ENCODE data around the gene AMIGO1.

Gene AMIGO1

GRCh38 chr1:109508873-109509175 lies 703 bp downstream of the AMIGO1 start:
- TF ChIP-seq CTCF (conservative IDR thresholded peaks at IDR 0.05; ENCODE audit: low read depth, low read length) = no peak
- H3K36me3 ChIP-seq (ENCODE audit: insufficient read depth) = no peaks in the 10 kb centered on the region
- H4K20me1 ChIP-seq (ENCODE audit: insufficient read depth) = no peaks in the 10 kb centered on the region
- peak overlapping the region; percentile 30 for H3K4me2 ChIP-seq
- H3K79me2 ChIP-seq (ENCODE audit: insufficient read depth, low read depth) = no peaks in the 10 kb centered on the region
- H2AFZ ChIP-seq (ENCODE audit: low read depth) = peak overlapping the region; percentile 98; the same call in 1 of the 2 replicates
- peaks cover 7% of the 10 kb centered on the region for H3K4me1 ChIP-seq (ENCODE audit: low read depth, poor library complexity, severe bottlenecking)
- H3K4me3 ChIP-seq (IDR thresholded peaks at IDR 0.05; ENCODE audit: insufficient read depth, low read depth, low read length) = no peak overlapping the region
- H3K27ac ChIP-seq = no peak overlapping the region
- no peak overlapping the region; the same call in 1 of the 2 replicates for H3K9ac ChIP-seq
- H3K27me3 ChIP-seq (ENCODE audit: insufficient read depth, low read depth) = no peaks in the 10 kb centered on the region; the same call in 1 of the 2 replicates

GRCh38 chr1:109508001-109508872 lies 1.3 kb downstream of the AMIGO1 start:
- Histone ChIP-seq H2AFZ (ENCODE audit: low read depth) (no peak overlapping the region), H3K4me3 (IDR thresholded peaks at IDR 0.05; ENCODE audit: insufficient read depth, low read depth, low read length) (no peak overlapping the region), H3K27me3 (ENCODE audit: insufficient read depth, low read depth) (no peaks in the 10 kb centered on the region; the same call in 1 of the 2 replicates), H3K4me2 (no peak overlapping the region), H4K20me1 (ENCODE audit: insufficient read depth) (no peaks in the 10 kb centered on the region), H3K79me2 (ENCODE audit: insufficient read depth, low read depth) (no peaks in the 10 kb centered on the region), H3K4me1 (ENCODE audit: low read depth, poor library complexity, severe bottlenecking) (peaks cover 7% of the 10 kb centered on the region), H3K9ac (no peak overlapping the region), H3K27ac (no peak overlapping the region), H3K36me3 (ENCODE audit: insufficient read depth) (no peaks in the 10 kb centered on the region)
- TF ChIP-seq CTCF (conservative IDR thresholded peaks at IDR 0.05; ENCODE audit: low read depth, low read length) = no peak

GRCh38 chr1:109504974-109505373 lies 4.6 kb downstream of the AMIGO1 start:
- Histone ChIP-seq H2AFZ (ENCODE audit: low read depth) (no peak overlapping the region), H3K27me3 (ENCODE audit: insufficient read depth, low read depth) (no peaks in the 10 kb centered on the region; the same call in 1 of the 2 replicates), H3K9ac (no peak overlapping the region), H3K4me1 (ENCODE audit: low read depth, poor library complexity, severe bottlenecking) (peaks cover 2% of the 10 kb centered on the region), H3K4me2 (no peak overlapping the region), H3K36me3 (ENCODE audit: insufficient read depth) (no peaks in the 10 kb centered on the region), H3K79me2 (ENCODE audit: insufficient read depth, low read depth) (no peaks in the 10 kb centered on the region), H4K20me1 (ENCODE audit: insufficient read depth) (no peaks in the 10 kb centered on the region), H3K4me3 (IDR thresholded peaks at IDR 0.05; ENCODE audit: insufficient read depth, low read depth, low read length) (no peak overlapping the region), H3K27ac (no peak overlapping the region)
- TF ChIP-seq CTCF (conservative IDR thresholded peaks at IDR 0.05; ENCODE audit: low read depth, low read length) = no peak

GRCh38 chr1:109503935-109504334 lies 5.6 kb downstream of the AMIGO1 start:
- H3K4me2 ChIP-seq = no peak overlapping the region
- no peak overlapping the region for H2AFZ ChIP-seq (ENCODE audit: low read depth)
- no peaks in the 10 kb centered on the region for H3K4me1 ChIP-seq (ENCODE audit: low read depth, poor library complexity, severe bottlenecking)
- no peaks in the 10 kb centered on the region; the same call in 1 of the 2 replicates for H3K27me3 ChIP-seq (ENCODE audit: insufficient read depth, low read depth)
- no peak overlapping the region for H3K27ac ChIP-seq
- no peaks in the 10 kb centered on the region for H3K36me3 ChIP-seq (ENCODE audit: insufficient read depth)
- no peak for TF ChIP-seq CTCF (conservative IDR thresholded peaks at IDR 0.05; ENCODE audit: low read depth, low read length)
- no peak overlapping the region for H3K9ac ChIP-seq
- H4K20me1 ChIP-seq (ENCODE audit: insufficient read depth) = no peaks in the 10 kb centered on the region
- H3K4me3 ChIP-seq (IDR thresholded peaks at IDR 0.05; ENCODE audit: insufficient read depth, low read depth, low read length) = no peak overlapping the region
- no peaks in the 10 kb centered on the region for H3K79me2 ChIP-seq (ENCODE audit: insufficient read depth, low read depth)

Measured in KMS-11 (cell line).